IPS-15b (cell line): ENCODE measurements around the gene CDC37.
"Not testable (repeated sequence)": the region's sequence is repeated elsewhere in the genome, so short reads cannot be mapped to it uniquely, and the experiment has no call there.

Experiments used
- H3K27me3 ChIP-seq: one replicate; pipeline ENCODE4 v1.6.1; 2013; ENCODE audit warnings: low read length; ENCODE audit not compliant: control insufficient read depth, insufficient read depth
- H3K36me3 ChIP-seq: one replicate; pipeline ENCODE4 v1.6.1; 2013; ENCODE audit warnings: low read length; ENCODE audit not compliant: control insufficient read depth, insufficient read depth
- H3K4me1 ChIP-seq: one replicate; pipeline ENCODE4 v1.6.1; 2013; ENCODE audit warnings: mild to moderate bottlenecking, low read length; ENCODE audit not compliant: control insufficient read depth, insufficient read depth
- H3K4me3 ChIP-seq: one replicate; pipeline ENCODE4 v1.5.1; 2013; ENCODE audit warnings: low read depth, low read length
- H3K9ac ChIP-seq: one replicate; pipeline ENCODE4 v1.6.1; 2013; ENCODE audit warnings: low read depth, mild to moderate bottlenecking, low read length
- H3K9me3 ChIP-seq: one replicate; pipeline ENCODE4 v1.6.1; 2013; ENCODE audit warnings: mild to moderate bottlenecking, low read length; ENCODE audit not compliant: control insufficient read depth, insufficient read depth

CDC37 gene

DNA sequence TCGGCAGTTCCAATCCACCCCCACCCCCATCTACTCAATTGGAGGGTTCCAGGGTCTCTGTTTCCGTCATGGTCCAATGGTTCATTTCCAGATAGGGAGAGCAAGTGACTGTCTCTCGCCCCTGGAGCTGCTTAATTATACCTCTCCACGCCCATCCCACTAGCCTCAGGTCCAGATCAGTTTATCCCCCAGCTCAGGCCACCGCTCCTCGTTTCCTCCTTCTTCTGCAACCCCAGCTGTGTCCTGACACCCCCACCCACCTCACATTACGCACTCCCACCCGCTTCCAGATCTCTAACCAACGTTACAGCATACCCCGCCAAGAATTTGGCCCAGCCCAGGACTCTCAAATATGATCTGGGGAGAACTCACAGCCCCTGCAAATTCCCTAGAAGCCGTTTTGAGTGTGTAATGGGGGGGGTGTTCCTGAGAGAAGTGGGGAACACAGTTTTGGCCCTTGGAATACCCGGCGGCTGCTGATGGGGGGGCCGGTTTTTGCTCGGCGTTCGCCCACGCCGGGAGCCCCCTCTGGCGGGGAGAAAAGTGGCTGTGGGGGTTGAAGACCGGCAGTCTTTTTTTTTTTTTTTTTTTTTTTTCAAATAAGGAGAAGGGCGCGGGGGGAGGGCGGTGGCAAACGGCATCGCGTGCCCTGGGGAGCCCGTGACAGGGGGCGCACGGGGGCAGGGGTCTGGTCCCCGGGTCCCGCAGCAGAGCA is 15.3 kb upstream of the CDC37 start:
- Histone ChIP-seq H3K4me1 (no peaks in the 10 kb centered on the region), H3K4me3 (peak overlapping the region; percentile 56), H3K27me3 (peaks cover 67% of the 10 kb centered on the region), H3K36me3 (no peaks in the 10 kb centered on the region), H3K9me3 (no peaks in the 10 kb centered on the region), H3K9ac (no peak overlapping the region)

DNA sequence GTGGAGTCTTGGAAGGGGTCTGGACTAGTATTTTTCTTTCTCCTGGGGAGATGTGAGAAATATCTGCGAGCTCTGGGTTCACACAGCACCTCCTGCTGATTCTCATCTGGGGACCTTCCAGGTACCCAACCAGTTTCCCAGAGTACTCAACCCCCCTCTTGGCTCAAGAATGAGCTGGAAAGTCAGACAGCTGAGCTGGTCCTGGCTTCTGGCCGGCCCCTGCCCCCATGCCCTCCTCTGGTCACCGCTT is 14.8 kb upstream of the CDC37 start:
- Histone ChIP-seq H3K36me3 (no peaks in the 10 kb centered on the region), H3K4me3 (peak overlapping the region; percentile 56), H3K9ac (no peak overlapping the region), H3K9me3 (no peaks in the 10 kb centered on the region), H3K27me3 (peaks cover 62% of the 10 kb centered on the region), H3K4me1 (no peaks in the 10 kb centered on the region)

DNA sequence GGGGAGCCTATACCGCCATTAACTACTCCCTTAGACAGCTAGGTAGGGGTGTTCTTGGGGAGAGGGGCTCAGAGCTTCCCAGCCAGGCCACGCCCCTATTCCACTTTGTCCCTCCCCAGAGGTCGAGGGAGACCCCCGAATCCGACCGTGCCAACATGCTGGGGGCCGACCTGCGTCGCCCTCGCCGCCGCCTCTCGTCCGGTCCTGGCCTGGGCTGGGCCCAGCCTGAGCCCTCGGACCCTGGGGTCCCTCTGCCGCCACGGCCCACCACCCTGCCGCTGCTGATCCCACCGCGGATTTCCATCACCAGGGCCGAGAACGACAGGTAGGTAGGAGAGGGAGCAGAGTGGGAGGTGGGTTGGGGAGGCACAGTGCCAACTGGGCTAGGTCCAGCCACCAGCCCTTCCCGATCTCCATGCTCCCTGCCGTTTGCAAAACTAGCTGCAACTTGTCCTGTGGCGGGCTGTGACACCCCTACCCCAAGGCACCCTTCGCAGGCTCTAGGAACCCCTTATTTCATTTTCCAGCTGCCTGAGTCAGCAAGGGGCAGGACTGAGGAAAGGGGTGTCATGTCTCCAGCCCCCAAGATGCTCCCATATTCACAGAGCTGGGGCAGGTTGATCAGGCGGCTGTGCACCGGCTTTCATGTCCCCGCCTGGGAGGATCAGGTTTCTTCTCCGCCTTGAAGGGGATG is 14.3 kb upstream of the CDC37 start:
- H3K4me1 ChIP-seq = no peaks in the 10 kb centered on the region
- no peak overlapping the region for H3K9ac ChIP-seq
- no peaks in the 10 kb centered on the region for H3K36me3 ChIP-seq
- no peaks in the 10 kb centered on the region for H3K9me3 ChIP-seq
- H3K27me3 ChIP-seq = peaks cover 58% of the 10 kb centered on the region
- peak overlapping the region; percentile 56 for H3K4me3 ChIP-seq

DNA sequence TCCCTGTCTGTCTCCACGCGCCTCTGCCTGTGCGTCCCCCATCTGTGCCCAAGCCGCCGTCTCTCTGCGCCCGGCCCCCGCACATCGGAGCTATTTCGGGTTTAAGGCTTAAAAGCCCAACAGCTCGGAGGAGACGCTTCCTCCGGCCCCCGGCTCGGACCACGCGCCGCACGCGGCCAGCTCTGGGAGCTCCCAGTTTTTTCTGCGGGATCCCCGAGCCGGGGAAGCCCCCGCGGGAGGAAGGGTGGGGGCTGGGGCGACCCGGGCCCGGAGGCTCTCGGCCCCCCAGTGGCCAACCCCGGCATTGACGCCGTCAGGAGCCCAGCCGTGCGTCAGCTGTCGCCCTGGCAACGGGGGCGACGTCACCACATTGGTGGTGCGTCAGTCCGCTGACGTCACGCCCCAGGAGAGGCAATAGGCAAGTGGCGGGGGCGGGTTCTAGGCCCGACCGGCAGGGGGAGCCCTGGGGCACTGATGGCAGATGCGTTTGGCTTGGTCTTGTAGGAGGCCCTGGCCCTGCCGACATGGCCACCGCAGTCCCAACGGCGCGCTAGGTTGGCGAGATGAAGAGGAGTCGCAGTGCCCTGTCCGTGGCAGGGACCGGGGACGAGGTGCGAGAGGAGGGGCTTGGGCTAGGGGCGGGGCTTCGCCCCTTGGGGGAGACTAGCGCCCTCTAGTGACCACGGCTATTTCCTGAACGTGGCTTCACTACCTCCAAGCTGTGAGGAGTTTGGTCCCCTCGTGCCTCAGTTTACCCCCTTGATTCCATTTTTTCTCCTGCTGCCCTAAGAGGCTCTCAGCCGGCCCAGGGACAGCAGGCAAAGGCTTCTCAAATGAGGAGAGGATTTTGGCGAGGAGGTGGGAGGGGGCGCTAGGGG is 13.3 kb upstream of the CDC37 start:
- no peaks in the 10 kb centered on the region for H3K4me1 ChIP-seq

DNA sequence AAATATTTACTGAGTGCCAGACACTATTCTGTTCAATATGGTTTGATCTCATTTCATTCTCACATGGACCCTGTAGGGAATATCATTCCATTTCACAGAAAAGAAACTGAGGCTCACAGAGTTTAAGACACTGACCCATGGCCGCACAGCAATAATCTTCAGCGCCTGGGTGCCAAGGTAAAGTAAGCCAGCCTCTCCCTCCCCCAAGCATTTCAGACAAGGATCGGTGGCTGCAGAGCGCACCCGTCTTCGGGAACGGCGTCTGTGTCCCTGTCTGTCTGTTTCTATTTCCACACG is 12.7 kb upstream of the CDC37 start:
- peak overlapping the region; percentile 26 for H3K9ac ChIP-seq
- H3K4me3 ChIP-seq = peak overlapping the region; percentile 74

More for the DNA sequence above, 13.3 kb upstream of the CDC37 start:
- H3K9me3 ChIP-seq = no peaks in the 10 kb centered on the region
- peak overlapping the region; percentile 74 for H3K4me3 ChIP-seq
- H3K9ac ChIP-seq = peak overlapping the region; percentile 26
- peaks cover 47% of the 10 kb centered on the region for H3K27me3 ChIP-seq
- no peaks in the 10 kb centered on the region for H3K36me3 ChIP-seq

DNA sequence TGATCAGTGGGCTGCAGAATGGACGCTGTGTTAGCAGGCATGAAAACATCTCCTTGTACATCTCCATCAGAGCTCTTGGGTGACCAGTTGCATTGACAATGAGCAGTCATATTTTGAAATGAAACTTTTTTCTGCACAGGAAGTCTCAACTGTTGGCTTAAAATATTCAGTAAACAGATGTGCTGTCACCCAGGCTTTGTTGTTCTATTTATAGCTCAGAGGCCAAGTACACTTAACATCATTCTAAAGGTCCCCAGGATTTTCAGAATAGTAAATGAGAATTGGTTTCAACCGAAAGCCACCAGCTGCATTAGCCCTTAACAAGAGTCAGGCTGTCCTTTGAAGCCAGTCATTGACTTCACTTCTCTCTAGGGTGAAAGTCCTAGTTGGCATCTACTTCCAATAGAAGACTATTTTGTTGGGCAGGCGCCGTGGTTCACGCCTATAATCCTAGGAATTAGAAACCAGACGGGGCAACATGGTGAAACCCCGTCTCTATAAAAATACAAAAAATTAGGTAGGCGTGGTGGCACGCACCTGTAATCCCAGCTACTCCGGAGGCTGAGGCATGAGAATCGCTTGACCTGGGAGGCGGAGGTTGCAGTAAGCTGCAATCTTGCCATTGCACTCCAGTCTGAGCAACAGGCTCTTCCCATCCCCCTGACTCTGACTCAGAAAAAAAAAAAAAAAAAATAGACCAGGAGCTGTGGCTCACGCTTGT is 9.1 kb upstream of the CDC37 start:
- Histone ChIP-seq H3K27me3 (peaks cover 23% of the 10 kb centered on the region), H3K9me3 (no peaks in the 10 kb centered on the region), H3K4me1 (no peaks in the 10 kb centered on the region), H3K4me3 (no peak overlapping the region), H3K36me3 (no peaks in the 10 kb centered on the region), H3K9ac (no peak overlapping the region)

More for the DNA sequence above, 12.7 kb upstream of the CDC37 start:
- Histone ChIP-seq H3K4me1 (no peaks in the 10 kb centered on the region), H3K36me3 (no peaks in the 10 kb centered on the region), H3K27me3 (peaks cover 41% of the 10 kb centered on the region), H3K9me3 (no peaks in the 10 kb centered on the region)

DNA sequence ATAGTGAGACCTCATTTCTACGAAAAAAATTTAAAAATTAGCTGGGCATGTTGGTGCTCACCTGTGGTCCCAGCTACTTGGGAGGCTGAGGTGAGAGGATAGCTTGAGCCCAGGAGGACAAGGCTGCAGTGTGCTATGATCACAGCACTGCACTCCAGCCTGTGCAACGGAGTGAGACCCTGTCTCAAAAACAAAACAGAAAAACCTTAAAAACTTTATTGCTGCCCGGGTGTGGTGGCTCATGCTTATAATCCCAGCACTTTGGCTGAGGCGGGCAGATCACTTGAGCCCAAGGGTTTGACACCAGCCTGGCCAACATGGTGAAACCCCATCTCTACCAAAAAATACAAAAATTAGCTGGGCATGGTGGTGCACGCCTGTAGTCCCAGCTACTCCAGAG is 7.9 kb upstream of the CDC37 start:
- H3K9me3 ChIP-seq, H3K36me3 ChIP-seq, H3K4me1 ChIP-seq, H3K9ac ChIP-seq, H3K4me3 ChIP-seq: not testable (repeated sequence)
- H3K27me3 ChIP-seq = peaks cover 25% of the 10 kb centered on the region

DNA sequence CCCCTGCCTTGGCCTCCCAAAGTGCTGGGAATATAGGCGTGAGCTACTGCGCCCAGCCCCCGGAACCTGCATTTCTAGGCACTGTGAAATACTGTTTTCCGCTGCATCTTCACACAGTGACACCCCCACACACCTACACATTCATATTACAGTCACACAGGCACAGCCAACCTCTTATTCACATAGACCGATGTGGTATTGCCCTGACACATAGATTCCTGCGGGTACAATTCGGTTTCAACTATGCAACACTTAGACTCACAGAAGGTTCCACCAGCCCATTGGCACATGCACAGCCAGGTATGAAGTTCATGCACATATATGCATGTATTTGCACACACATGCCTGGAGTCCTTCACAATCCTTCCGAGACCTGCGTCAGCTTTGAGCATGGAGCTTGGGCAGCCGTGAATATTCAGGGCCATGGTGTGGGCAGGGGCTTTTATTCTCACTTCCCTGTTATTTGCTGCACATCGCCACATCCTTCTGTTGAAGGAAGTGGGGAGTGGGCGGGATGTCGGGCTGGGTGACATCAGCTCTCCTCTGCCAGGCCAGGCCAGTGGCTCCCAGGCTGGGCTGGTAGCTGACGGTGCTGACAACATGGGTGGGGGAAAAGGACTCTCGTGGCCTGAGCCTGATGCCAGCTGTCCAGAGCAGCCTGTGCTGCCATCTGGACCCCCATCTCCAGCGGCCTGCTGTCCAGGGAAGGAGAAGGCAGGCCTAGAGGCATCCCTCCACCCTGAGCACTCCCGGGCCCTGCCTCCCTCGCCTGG is 5.4 kb upstream of the CDC37 start:
- Histone ChIP-seq H3K9ac (no peak overlapping the region), H3K27me3 (peaks cover 22% of the 10 kb centered on the region), H3K4me1 (no peaks in the 10 kb centered on the region)

DNA sequence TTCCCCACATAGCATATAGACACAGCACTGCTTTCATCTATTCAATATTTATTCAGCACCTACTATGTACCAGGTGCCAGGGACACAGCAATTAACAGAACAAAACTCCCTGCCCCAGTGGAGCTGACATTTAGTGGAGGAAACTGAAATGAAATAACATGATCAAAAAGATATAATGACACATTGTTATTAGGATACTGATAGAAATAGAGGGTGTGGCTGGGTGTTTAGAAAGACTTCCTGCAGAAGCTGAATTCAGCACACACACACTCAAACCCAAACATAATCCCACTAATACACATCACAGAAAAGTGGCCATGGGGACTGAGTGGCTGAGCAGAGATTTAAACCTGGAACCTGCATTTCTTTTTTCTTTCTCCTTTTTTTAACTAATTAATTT is 3.8 kb upstream of the CDC37 start:
- Histone ChIP-seq H3K4me3 (no peak overlapping the region), H3K36me3 (no peaks in the 10 kb centered on the region), H3K9me3 (no peaks in the 10 kb centered on the region), H3K9ac (no peak overlapping the region), H3K27me3 (peaks cover 22% of the 10 kb centered on the region), H3K4me1 (peaks cover 2% of the 10 kb centered on the region)

More for the DNA sequence above, 5.4 kb upstream of the CDC37 start:
- H3K9me3 ChIP-seq = no peaks in the 10 kb centered on the region
- no peaks in the 10 kb centered on the region for H3K36me3 ChIP-seq
- no peak overlapping the region for H3K4me3 ChIP-seq

DNA sequence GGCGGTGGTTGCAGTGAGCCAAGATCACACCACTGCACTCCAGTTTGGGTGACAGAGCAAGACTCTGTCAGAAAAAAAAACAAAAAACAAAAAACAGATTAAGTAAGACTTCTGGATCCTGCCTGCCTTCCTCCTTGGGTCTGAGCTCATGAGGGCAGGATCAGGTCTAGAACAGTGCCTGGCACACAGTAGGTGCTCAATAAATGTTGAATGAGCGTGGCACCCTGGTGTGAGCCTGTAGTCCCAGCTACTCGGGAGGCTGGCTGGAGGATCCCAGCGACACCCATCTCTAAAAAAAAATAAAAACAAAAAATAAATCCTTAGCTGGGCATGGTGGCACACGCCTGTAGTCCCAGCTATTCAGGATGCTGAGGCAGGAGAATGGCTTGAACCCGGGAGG is 2.8 kb upstream of the CDC37 start:
- no peak overlapping the region for H3K4me3 ChIP-seq
- H3K9ac ChIP-seq = no peak overlapping the region
- peaks cover 2% of the 10 kb centered on the region for H3K4me1 ChIP-seq
- H3K36me3 ChIP-seq = no peaks in the 10 kb centered on the region
- H3K27me3 ChIP-seq = peaks cover 22% of the 10 kb centered on the region
- H3K9me3 ChIP-seq = no peaks in the 10 kb centered on the region
